ENCODE data around the gene CLNK. TPM values are rescaled to one million over a fixed set of nuclear protein-coding genes. Genes with fewer than 3 reads are reported as not detected.

The CLNK gene
- total and polyA plus RNA-seq, 12 donors = 0.15 to 0.62 TPM; not detected in 10

DNA sequence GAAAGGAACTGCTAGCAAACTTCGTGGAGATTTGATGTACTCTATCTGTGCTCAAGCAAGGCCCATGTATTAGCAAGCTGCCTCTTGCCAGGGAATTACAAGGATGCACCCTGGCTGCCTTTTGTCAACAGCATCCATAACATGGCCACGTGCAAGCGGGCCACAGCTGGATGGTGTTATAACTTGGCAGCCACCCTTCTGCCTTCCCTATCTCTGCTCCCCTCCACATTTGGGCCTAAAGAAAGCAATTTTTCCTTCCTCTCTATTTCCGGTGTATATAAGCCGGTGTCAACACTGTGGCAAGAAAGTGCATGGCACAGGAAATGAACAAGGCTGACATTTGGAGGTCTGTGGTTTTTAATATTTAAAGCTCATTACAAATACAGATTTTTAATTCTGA, 94.8 kb downstream of the CLNK start:
- H3K36me3 ChIP-seq = no peaks in the 10 kb centered on the region
- intact Hi-C loops (cut with DNase I) = loop anchor here in 4 of 10 donors (10.0 kb wide), 3 partner anchors 835 to 1135 kb away; partner anchors contain the start of gene HS3ST1 (in 3 of the 4)
- TF ChIP-seq, protein P1, sequence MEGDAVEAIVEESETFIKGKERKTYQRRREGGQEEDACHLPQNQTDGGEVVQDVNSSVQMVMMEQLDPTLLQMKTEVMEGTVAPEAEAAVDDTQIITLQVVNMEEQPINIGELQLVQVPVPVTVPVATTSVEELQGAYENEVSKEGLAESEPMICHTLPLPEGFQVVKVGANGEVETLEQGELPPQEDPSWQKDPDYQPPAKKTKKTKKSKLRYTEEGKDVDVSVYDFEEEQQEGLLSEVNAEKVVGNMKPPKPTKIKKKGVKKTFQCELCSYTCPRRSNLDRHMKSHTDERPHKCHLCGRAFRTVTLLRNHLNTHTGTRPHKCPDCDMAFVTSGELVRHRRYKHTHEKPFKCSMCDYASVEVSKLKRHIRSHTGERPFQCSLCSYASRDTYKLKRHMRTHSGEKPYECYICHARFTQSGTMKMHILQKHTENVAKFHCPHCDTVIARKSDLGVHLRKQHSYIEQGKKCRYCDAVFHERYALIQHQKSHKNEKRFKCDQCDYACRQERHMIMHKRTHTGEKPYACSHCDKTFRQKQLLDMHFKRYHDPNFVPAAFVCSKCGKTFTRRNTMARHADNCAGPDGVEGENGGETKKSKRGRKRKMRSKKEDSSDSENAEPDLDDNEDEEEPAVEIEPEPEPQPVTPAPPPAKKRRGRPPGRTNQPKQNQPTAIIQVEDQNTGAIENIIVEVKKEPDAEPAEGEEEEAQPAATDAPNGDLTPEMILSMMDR (IDR thresholded peaks at IDR 0.05) = no peak
- peaks cover 0 to 16% (median 0%) of the 10 kb centered on the region in 7 donors for H3K27me3 ChIP-seq
- no peak overlapping the region for H3K4me3 ChIP-seq
- ATAC-seq (no peak), DNase-seq (no peak)
- no peaks in the 10 kb centered on the region for H3K9me3 ChIP-seq
- no peak overlapping the region for H3K27ac ChIP-seq
- H3K4me1 ChIP-seq = peaks cover 0 to 6% (median 0%) of the 10 kb centered on the region in 9 donors
- WGBS, 2 donors = 32 to 33% methylated on average over 5 of the region's 5 CpGs

DNA sequence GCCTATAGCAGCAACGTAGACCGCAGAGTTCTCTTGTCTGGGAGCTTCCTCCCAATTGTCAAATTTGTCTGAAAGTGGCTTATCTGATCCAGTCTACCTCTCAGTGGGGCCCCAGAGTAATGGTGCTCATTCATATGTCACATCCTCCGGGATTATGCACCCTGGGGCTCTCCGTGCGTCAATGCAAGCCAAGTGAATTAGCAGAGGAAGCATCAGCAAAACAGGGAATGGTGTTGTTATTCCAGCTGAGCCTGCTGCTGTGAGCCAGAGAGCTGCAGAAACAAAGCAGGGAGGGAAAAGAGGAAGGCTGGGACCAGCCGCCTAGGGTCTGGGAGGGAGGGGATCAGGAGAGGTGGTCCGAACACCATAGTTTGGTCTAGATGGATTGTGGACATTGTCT, 95.2 kb downstream of the CLNK start:
- WGBS, 2 donors = 48 to 54% methylated on average over 7 of the region's 7 CpGs
- intact Hi-C loops (cut with DNase I) = loop anchor here in 4 of 10 donors (10.0 kb wide), 3 partner anchors 835 to 1135 kb away; partner anchors contain the start of gene HS3ST1 (in 3 of the 4)
- Histone ChIP-seq H3K27ac (no peak overlapping the region), H3K4me1 (peaks cover 0 to 9% (median 0%) of the 10 kb centered on the region in 9 donors), H3K36me3 (no peaks in the 10 kb centered on the region), H3K4me3 (no peak overlapping the region), H3K9me3 (no peaks in the 10 kb centered on the region), H3K27me3 (peaks cover 0 to 16% (median 0%) of the 10 kb centered on the region in 7 donors)
- TF ChIP-seq, protein P1 (IDR thresholded peaks at IDR 0.05) = no peak
- DNase-seq (no peak), ATAC-seq (no peak)

- TF ChIP-seq, protein P1 (IDR thresholded peaks at IDR 0.05) = no peak
- DNase-seq (no peak), ATAC-seq (no peak)
- Histone ChIP-seq H3K9me3 (no peaks in the 10 kb centered on the region), H3K4me1 (peaks cover 0 to 17% (median 0%) of the 10 kb centered on the region in 9 donors), H3K4me3 (no peak overlapping the region), H3K36me3 (no peaks in the 10 kb centered on the region), H3K27ac (no peak overlapping the region), H3K27me3 (peaks cover 0 to 16% (median 0%) of the 10 kb centered on the region in 7 donors)
- 43 to 61% methylated on average over 8 of the region's 8 CpGs for WGBS, 2 donors
- intact Hi-C loops (cut with DNase I) = loop anchor here in 4 of 10 donors (10.0 kb wide), 3 partner anchors 837 to 1137 kb away; partner anchors contain the start of gene HS3ST1 (in 3 of the 4)
These were observed 96.9 kb downstream of the CLNK start for GRCh38 chr4:10587697-10588096.

DNA sequence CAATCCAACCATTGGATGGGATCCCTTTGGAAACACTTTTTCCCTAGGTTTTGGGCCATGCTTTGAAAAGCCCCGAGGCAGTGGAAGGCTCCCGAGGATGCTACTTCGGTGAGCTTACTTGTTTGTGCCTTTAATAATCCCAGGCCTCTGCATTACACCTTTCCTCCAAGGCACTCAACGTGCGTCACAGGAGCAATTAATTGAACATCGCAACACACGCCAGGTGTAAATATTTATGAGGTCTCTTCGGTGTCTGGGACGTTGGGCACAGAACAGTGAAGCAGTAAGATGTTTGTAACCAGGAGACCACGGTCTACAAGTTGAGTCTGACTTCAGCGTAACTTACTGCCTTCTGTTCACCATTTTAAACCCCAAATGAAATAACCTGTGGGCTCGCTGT, 97.3 kb downstream of the CLNK start:
- TF ChIP-seq, protein P1 (IDR thresholded peaks at IDR 0.05) = no peak
- Histone ChIP-seq H3K36me3 (no peaks in the 10 kb centered on the region), H3K4me1 (peaks cover 0 to 17% (median 0%) of the 10 kb centered on the region in 9 donors), H3K27ac (no peak overlapping the region), H3K27me3 (peaks cover 0 to 16% (median 0%) of the 10 kb centered on the region in 7 donors), H3K9me3 (no peaks in the 10 kb centered on the region), H3K4me3 (no peak overlapping the region)
- DNase-seq (no peak), ATAC-seq (no peak)
- WGBS, 2 donors = 92 to 93% methylated on average over 12 of the region's 12 CpGs
- intact Hi-C loops (cut with DNase I) = loop anchor here in 4 of 10 donors (10.0 kb wide), 3 partner anchors 838 to 1138 kb away; partner anchors contain the start of gene HS3ST1 (in 3 of the 4)
